HFFc6 (cell line): ENCODE results near the gene ANGEL1. TPM values are rescaled to one million over a fixed set of nuclear protein-coding genes. Genes with fewer than 3 reads are reported as not detected.

Experiments
- DNase-seq: peaks from one replicate; pipeline ENCODE4 v3.0.0-alpha.2; 2018
- H3K27ac Mint-ChIP-seq: 2 replicates; pipeline ENCODE4 v1.8.0; 2020; ENCODE audit warnings: mild to moderate bottlenecking, mixed read lengths
- H3K27me3 Mint-ChIP-seq: 2 replicates; pipeline ENCODE4 v1.8.0; 2021; ENCODE audit warnings: mild to moderate bottlenecking, moderate library complexity, mixed read lengths; ENCODE audit not compliant: insufficient read depth
- H3K36me3 Mint-ChIP-seq: 2 replicates; pipeline ENCODE4 v1.8.0; 2021; ENCODE audit warnings: low read depth, mixed read lengths
- H3K4me1 Mint-ChIP-seq: 2 replicates; pipeline ENCODE4 v1.8.0; 2020; ENCODE audit warnings: low read depth, mixed read lengths
- H3K4me3 Mint-ChIP-seq: 2 replicates; pipeline ENCODE4 v1.8.0; 2020; ENCODE audit warnings: mild to moderate bottlenecking, moderate library complexity, mixed read lengths
- H3K9me3 Mint-ChIP-seq: 2 replicates; pipeline ENCODE4 v1.8.0; 2020; ENCODE audit warnings: mild to moderate bottlenecking, mixed read lengths
- CTCF ChIP-seq: fragments of 200-600 bp; sonication (generic); IDR thresholded peaks from 2 replicates; pipeline ENCODE4 v1.5.0; 2021; ENCODE audit warnings: antibody characterized with exemption, mild to moderate bottlenecking
- total RNA-seq, 6 experiments: library from RNA; stranded (reverse); fragmentation: NEBNext Ultra II Directional; extraction: Animal tissue kit (Norgen Biotek cat#: 25700); gene quantifications; 2 replicates in 1 of 6; 3 replicates in 5 of 6; pipeline ENCODE4 v1.2.3, GENCODE V29; 2021

The ANGEL1 gene
- total RNA-seq, 6 experiments from 2014 or later: 7.4 to 9.6 (median 8.0) TPM

DNA sequence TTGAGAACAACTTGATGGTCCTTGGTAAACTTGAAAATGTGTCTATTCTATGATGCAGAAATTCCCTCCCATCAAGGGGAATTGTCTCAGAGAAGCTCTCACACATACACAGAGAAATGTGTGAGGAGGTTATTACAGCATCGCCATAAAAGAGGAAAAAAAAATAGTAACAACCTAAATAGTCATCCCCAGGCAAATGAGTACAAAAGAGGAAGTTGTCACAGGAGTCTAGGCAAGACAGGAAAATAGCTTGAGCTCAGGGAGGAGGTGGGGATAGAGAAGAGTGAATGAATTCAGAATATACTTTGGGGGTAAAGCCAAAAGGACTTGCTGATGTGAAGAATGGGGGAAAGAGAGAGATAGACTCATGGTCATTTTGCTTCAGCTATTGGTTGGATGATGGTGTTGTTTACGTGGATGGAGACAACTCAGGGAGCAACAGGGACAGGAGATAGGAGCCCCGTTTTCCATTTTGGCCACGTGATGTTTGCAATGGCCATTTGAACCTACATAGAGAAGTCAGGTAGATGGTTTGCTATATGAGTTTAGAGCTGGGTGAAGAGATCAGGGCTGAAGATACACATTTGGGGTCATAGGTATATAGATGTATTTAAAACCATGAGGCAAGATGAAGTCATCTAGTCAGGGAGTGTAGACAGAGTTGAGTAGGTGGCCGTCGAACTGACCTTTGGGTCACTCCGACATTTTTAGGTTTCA is 33.8 kb upstream of the ANGEL1 start:
- TF ChIP-seq CTCF: no peak
- no peak overlapping the region for H3K27ac Mint-ChIP-seq
- peaks cover 11% of the 10 kb centered on the region for H3K27me3 Mint-ChIP-seq
- no peaks in the 10 kb centered on the region for H3K36me3 Mint-ChIP-seq
- no peaks in the 10 kb centered on the region for H3K4me1 Mint-ChIP-seq
- no peak for DNase-seq
- H3K4me3 Mint-ChIP-seq: no peak overlapping the region
- no peaks in the 10 kb centered on the region for H3K9me3 Mint-ChIP-seq

- no peak for DNase-seq
- H3K27ac Mint-ChIP-seq: no peak overlapping the region
- no peaks in the 10 kb centered on the region for H3K9me3 Mint-ChIP-seq
- no peak overlapping the region for H3K4me3 Mint-ChIP-seq
- TF ChIP-seq CTCF: peak; percentile 25
- no peaks in the 10 kb centered on the region for H3K36me3 Mint-ChIP-seq
- no peaks in the 10 kb centered on the region for H3K4me1 Mint-ChIP-seq
- H3K27me3 Mint-ChIP-seq: peaks cover 15% of the 10 kb centered on the region
Observed at GRCh38 chr14:76844223-76844622, 31.5 kb upstream of the ANGEL1 start.

- no peak for DNase-seq
- TF ChIP-seq CTCF: no peak
- H3K4me3 Mint-ChIP-seq: no peak overlapping the region
- H3K36me3 Mint-ChIP-seq: no peaks in the 10 kb centered on the region
- H3K27me3 Mint-ChIP-seq: peaks cover 24% of the 10 kb centered on the region
- no peaks in the 10 kb centered on the region for H3K9me3 Mint-ChIP-seq
- no peaks in the 10 kb centered on the region for H3K4me1 Mint-ChIP-seq
- H3K27ac Mint-ChIP-seq: no peak overlapping the region
Observed at GRCh38 chr14:76842414-76842813, 29.7 kb upstream of the ANGEL1 start.

GRCh38 chr14:76837524-76837923 is 24.8 kb upstream of the ANGEL1 start:
- H3K4me1 Mint-ChIP-seq: no peaks in the 10 kb centered on the region
- H3K27ac Mint-ChIP-seq: no peak overlapping the region
- no peaks in the 10 kb centered on the region for H3K9me3 Mint-ChIP-seq
- peaks cover 40% of the 10 kb centered on the region for H3K27me3 Mint-ChIP-seq
- no peak overlapping the region for H3K4me3 Mint-ChIP-seq
- DNase-seq: no peak
- no peak for TF ChIP-seq CTCF
- no peaks in the 10 kb centered on the region for H3K36me3 Mint-ChIP-seq

DNA sequence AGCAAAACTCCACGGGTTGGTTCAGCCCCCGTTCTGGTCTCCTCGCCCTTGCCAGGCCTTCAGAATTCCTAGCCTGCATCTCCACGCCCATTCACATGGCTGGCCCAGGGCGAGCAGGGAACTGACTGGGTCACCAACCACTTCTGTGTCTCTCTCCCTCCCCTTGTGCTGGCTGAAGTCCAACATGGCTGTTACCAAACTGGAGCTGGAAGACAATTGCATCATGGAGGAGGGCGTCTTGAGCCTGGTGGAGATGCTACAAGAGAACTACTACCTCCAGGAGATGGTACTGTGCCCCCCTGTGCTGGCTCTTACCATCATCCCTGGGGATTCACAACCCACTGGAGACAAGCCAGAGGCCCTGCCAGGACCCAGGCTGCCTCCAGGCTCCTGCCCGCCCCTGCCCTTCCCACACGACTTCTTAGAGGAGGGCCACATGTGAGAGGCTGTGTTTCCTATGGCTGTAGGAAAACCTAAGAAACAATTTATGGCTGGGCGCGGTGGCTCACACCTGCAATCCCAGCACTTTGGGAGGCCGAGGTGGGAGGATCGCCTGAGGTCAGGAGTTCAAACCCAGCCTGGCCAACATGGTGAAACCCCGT is 23.4 kb upstream of the ANGEL1 start:
- no peaks in the 10 kb centered on the region for H3K4me1 Mint-ChIP-seq
- H3K27me3 Mint-ChIP-seq: peaks cover 46% of the 10 kb centered on the region
- H3K27ac Mint-ChIP-seq: no peak overlapping the region
- no peak for DNase-seq
- no peak for TF ChIP-seq CTCF
- 0 out of 2 replicates have a peak, but pooled peaks cover 4% of the 10 kb centered on the region for H3K36me3 Mint-ChIP-seq
- H3K9me3 Mint-ChIP-seq: no peaks in the 10 kb centered on the region
- no peak overlapping the region for H3K4me3 Mint-ChIP-seq
